Prostate gland (tissue), 2 donors: ENCODE data around the gene TANGO6.

Experiments used
- CTCF ChIP-seq, 4 experiments: fragments of 200-600 bp in 2 of 4; fragments of 450-650 bp in 2 of 4; sonication (generic) in 2 of 4; IDR thresholded peaks; 1 replicate in 3 of 4; 2 replicates in 1 of 4; pipeline ENCODE4 v1.5.1; 2016 to 2019; ENCODE audit warnings: antibody characterized with exemption in 4 of 4, mild to moderate bottlenecking in 2 of 4, moderate library complexity in 2 of 4
- POLR2AphosphoS5 ChIP-seq: sonication (generic); formaldehyde crosslinking; IDR thresholded peaks from one replicate; pipeline ENCODE4 v1.6.1; 2017; ENCODE audit warnings: antibody characterized with exemption

- TF ChIP-seq CTCF (IDR thresholded peaks at IDR 0.05): no peak
- TF ChIP-seq POLR2AphosphoS5: no peak
These were observed 173.9 kb downstream of the TANGO6 start for GRCh38 chr16:69017036-69017783.
